HG03103 (cell line): Measurements from ENCODE around the gene NRTN.
"Not testable (repeated sequence)": the region's sequence is repeated elsewhere in the genome, so short reads cannot be mapped to it uniquely, and the experiment has no call there.

Source experiments
- ATAC-seq: cut with Tn5 transposase; IDR thresholded peaks from one replicate; pipeline ENCODE4 v1.9.1; 2021; ENCODE audit warnings: low read depth; ENCODE audit not compliant: unreplicated experiment

NRTN gene

DNA sequence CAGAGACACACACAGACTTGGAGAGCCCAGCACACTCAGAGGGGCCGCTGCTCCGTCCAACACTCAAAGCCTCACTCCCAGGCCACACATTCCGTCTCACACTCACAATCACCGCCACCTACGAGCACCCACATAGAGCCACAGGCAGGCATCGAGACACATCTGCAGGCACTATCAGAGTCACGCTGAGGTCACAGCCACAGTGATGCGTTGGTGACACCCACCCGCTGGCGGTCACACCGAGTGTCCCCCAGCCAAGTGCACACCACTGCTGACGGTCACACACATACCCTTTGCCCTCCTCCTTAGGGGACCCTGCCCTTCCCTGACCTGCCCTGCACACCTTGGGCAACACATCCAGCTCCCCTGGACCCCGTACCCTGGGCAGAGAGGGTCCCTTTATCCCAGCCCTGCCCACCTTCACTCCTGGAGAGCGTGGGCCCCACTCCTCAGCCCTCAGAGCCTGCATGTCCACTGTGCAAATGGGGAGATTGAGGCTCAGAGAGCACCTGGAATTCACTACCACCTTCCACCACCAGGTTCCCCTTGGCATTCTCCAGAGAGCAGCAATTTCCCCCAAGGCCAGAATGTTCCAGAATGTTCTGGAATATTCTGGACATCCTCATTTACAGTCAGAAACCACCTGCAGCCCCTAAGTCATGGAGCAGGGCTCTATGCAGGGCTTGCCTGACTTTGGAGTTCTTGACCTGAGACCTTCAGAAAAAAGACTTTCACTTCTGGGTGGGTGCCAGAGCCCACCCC lies 60.0 kb downstream of the NRTN start:
- no peak for ATAC-seq

GRCh38 chr19:5865772-5866171 lies 60.9 kb downstream of the NRTN start:
- no peak for ATAC-seq

DNA sequence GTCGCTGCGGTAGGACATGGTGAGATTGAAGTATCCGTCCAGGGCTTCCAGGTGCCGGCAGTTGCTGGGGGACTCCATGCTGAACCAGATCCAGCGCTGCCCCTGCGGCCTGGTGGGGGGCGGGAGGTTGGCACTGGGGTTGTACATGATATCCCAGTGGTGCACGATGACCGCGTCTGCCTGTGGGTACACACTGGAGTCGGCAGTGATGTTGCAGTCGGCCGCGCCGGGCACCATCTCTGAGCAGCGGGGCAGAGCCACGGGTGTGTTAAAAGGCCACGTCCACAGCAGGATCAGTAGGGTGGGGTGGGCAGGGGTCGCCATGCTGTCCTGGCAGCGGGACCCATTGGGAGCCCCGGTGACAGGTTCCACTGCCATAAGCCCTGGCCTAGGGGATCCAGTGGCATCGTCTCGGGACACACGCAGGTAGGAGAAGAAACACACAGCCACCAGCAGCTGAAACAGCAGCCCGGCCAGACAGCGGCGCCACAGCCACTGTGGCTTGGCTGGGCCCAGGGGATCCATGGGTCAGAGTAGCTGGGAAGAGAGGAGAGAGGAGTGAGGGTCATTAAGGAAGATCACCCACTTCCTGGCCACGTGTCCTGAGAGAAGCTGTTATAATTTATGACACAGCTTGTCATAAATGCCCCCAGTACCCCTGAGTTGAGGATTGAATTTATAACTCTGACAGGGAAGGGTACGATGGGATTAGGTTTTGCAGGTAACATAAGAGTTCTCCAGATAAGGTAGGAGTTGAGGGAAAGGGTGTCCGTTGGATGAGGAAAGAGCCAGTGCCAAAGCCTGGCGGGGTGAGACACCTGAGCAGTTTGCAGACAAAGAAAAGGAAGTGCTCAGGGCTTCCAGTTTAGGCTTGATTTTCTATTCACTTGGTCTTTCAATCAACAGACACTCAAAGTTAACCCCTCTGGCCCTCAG lies 62.6 kb downstream of the NRTN start:
- ATAC-seq = no peak

DNA sequence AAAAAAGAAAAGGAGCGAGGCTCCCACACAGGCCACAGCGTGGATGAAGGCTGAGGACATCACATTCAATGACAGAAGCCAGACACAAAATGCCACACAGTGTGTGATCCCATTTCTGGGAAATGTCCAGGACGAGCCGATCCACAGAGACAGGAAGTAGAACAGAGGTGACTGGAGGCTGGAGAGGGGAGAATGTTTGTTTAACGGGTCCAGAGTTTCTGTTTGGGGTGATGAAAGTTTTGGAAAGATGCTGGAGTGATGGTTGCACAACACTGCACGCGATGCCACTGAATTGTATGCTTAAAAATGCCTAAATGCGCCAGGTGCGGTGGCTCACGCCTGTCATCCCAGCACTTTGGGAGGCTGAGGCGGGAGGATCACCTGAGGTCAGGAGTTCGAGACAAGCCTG lies 66.1 kb downstream of the NRTN start:
- no peak for ATAC-seq

GRCh38 chr19:5873617-5874199 lies 68.8 kb downstream of the NRTN start:
- no peak for ATAC-seq

DNA sequence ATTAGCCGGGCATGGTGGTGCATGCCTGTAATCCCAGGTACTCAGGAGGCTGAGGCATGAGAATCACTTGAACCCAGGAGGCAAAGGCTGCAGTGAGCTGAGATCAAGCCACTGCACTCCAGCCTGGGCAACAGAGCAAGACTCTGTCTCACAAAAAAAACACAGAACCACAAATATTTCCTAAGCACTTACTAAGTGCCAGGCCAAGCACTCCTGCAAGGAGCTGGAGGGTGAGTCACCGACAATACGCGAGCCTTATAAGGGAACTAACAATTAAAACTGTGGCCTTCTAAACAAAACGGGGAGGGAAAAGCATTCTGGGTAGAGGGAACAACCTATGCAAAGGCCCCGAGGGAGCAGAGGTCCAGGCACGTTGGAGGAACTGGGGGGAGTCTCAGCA lies 69.6 kb downstream of the NRTN start:
- not testable (repeated sequence) for ATAC-seq

DNA sequence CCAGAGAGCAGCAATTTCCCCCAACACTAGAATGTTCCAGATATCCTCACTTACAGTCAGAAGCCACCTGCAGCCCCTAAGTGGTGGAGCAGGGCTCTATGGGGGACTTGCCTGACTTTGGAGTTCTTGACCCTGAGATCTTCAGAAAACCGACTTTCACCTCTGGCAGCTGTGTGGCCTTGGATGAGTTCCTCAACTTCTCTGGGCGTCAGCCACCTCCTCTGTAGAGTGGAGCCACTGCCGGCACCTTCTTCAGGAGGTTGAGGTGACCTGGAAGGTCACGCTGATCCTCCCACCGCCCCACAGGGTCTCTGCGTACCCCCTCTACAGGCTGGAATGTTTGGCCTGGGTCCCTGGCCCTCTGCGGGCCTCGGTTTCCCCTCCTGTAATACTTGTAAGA lies 72.6 kb downstream of the NRTN start:
- ATAC-seq = no peak

GRCh38 chr19:5877882-5878281 lies 73.0 kb downstream of the NRTN start:
- ATAC-seq = no peak
